Stimulated activated naive CD8-positive, alpha-beta T cell treated with anti-CD3 and anti-CD28 coated beads, Interleukin-15, amount 100 ng/mL, for 72 hours (primary cell): ENCODE data around the gene HIF1A.
A peak's percentile ranks its signal among the peaks of the same experiment; 100 is the strongest.

ENCODE experiments used
- ATAC-seq: fragments of 150-1000 bp; cut with Tn5 transposase; 2 replicates; pipeline ENCODE4 v1.10.0; 2021; ENCODE audit warnings: mild to moderate bottlenecking, moderate library complexity
- DNase-seq, 2 donors: peaks; one replicate each; pipeline ENCODE4 v3.0.0; 2021 to 2022
- H3K27ac Mint-ChIP-seq, 2 donors: one replicate each; pipeline ENCODE4 v1.8.0; 2022; ENCODE audit warnings: mild to moderate bottlenecking in 2 of 2, mixed read lengths in 2 of 2, moderate library complexity in 2 of 2
- H3K27me3 Mint-ChIP-seq: one replicate; pipeline ENCODE4 v1.8.0; 2022; ENCODE audit warnings: mixed read lengths
- H3K4me1 Mint-ChIP-seq: one replicate; pipeline ENCODE4 v1.8.0; 2022; ENCODE audit warnings: mild to moderate bottlenecking, mixed read lengths
- H3K4me3 Mint-ChIP-seq, 2 donors: one replicate each; pipeline ENCODE4 v1.8.0; 2022; ENCODE audit warnings: mild to moderate bottlenecking in 2 of 2, mixed read lengths in 2 of 2, moderate library complexity in 1 of 2
- H3K9me3 Mint-ChIP-seq, 2 donors: one replicate each; pipeline ENCODE4 v1.8.0; 2022; ENCODE audit warnings: mixed read lengths in 2 of 2

Gene HIF1A

DNA sequence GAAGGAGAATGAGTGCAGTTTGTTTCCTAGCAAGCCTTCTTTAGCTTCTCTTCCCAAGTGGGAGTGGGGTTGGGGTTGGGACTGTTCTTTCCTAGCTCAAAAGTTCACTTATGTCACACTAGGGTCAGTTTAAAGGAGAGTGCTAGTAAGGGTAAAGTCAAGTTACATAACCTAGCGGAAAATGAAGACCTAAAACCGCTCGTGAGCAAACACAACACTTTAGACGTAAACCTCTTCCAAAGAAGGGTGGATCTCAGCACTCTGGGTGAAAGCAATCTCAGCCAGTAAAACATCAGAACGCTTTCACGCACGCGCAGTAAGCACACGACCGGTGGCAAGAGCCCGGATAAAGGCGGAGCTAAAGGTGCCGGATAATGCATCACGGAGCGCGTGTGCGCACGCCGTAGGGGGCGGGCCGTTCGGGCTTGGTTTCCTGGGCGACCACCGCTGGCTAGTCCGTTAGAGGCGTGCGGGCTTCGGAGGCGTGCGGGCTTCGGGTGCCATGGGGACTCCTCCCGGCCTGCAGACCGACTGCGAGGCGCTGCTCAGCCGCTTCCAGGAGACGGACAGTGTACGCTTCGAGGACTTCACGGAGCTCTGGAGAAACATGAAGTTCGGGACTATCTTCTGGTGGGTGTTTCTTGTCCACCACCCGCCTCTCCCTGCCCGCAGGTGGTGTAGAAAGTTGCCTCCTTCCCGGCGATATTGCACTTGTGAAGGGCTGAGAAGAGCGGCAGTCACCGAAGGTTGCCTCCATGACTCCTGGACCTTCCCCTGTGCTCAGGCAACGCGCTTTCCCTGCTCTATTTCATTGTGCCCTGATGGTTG lies 66.9 kb downstream of the HIF1A start, which contains the start of gene SNAPC1:
SNAPC1 (plus strand) TSS at position 462 of the 828 bp plus-strand sequence; CDS start at position 503, 41 bp downstream.
- Mint-ChIP-seq H3K4me1 (peaks cover 49% of the 10 kb centered on the region), H3K27ac (peak within 1 kb of the TSS; percentile 95 to 97), H3K27me3 (no peaks in the 10 kb centered on the region), H3K4me3 (peak within 1 kb of the TSS; percentile 98), H3K9me3 (no peaks in the 10 kb centered on the region)
- DNase-seq (peak; percentile 95 to 97), ATAC-seq (peak; percentile 100)

DNA sequence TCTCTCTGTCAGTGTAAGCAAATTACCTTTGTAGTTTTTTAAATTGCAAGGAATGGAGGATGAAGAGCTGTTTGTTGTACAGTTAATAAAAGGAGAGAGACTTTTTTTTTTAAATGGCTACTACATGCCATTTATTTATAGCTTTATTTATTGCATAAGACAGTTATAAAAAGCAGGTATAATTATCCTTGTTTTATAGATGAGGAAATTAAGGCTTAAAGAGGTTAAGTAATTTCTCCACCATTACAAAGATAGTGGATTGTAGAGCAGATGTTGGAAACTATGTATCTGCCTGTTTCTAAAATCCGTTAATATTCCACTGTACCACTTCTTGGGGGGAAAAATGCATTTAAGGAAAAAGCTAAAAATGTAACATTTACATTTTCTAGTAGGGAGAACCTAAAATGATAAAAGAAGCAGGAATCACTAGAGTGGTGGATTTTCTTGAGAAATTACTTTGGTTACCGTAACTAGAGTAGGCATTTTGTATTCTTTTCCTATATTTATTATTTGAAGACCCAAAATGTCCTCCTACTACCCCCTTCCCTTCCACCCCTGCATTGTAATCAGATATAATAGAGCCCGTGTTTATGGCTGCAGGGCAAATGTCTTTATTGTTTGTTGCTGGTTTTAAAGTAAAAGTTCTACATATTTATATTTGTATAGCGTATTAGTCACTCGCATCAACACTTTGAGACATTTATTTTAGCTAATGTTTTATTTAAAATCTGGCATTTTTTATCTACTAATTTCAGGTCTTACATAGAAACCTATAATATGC lies 69.2 kb downstream of the HIF1A start:
- ATAC-seq (no peak), DNase-seq (no peak)
- Mint-ChIP-seq H3K4me3 (peak overlapping the region; percentile 98), H3K27me3 (no peaks in the 10 kb centered on the region), H3K4me1 (peaks cover 49% of the 10 kb centered on the region), H3K27ac (peak overlapping the region in 1 of 2 donors; percentile 46), H3K9me3 (no peaks in the 10 kb centered on the region)

DNA sequence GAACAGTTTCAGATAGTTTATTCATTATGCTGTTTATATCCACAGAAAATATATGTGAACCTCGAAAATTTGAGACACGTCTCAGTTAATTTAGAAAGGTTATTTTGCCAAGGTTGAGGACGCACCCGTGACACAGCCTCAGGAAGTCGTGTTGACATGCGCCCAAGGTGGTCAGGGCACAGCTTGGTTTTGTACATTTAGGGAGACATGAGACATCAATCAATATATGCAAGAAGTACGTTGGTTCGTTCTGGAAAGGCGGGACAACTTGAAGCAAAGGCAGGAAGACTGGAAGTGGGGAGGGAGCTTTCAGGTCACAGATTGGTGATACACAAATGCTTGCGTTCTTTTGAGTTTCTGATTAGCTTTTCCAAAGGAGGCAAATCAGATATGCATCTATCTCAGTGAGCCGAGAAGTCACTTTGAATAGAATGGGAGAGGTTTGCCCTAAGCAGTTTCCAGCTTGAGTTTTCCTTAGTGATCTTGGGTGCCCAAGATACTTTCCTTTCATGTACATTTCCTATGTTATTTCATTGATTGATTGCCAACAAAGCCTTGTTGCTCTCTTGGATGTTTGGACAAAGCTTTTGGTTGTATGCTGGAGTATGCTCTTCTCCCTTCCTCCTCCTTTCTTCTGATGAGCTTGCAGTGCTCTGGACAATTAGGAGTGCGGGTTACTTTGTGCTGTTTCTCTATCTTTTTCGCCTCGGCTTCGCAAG lies 70.1 kb downstream of the HIF1A start:
- H3K9me3 Mint-ChIP-seq: no peaks in the 10 kb centered on the region
- DNase-seq (no peak), ATAC-seq (no peak)
- peak overlapping the region in 1 of 2 donors; percentile 85 for H3K27ac Mint-ChIP-seq
- H3K4me1 Mint-ChIP-seq: peaks cover 49% of the 10 kb centered on the region
- peak overlapping the region in 1 of 2 donors; percentile 98 for H3K4me3 Mint-ChIP-seq
- H3K27me3 Mint-ChIP-seq: no peaks in the 10 kb centered on the region

DNA sequence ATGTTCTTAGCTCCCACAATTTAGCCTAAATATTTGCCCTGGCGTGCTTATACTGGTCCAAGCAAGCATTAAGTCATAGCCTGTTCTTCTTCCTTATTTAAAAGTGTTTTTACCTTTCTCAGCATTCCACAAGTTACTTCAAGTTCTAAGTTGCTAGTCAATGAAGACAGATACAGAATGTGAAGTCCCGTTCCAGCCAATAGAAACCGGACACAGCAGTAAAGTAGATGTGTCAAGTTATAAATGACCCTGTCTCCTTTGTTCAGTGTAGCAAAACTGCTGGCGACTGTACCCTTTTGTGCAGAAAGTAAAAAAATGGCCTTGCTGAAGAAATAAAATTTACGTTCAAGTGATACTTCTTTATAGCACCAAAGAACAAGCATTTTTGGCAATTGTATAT lies 70.8 kb downstream of the HIF1A start:
- Mint-ChIP-seq H3K27me3 (no peaks in the 10 kb centered on the region), H3K9me3 (no peaks in the 10 kb centered on the region), H3K4me3 (no peak overlapping the region), H3K27ac (peak overlapping the region in 1 of 2 donors; percentile 56), H3K4me1 (peaks cover 47% of the 10 kb centered on the region)
- ATAC-seq (no peak), DNase-seq (no peak)

DNA sequence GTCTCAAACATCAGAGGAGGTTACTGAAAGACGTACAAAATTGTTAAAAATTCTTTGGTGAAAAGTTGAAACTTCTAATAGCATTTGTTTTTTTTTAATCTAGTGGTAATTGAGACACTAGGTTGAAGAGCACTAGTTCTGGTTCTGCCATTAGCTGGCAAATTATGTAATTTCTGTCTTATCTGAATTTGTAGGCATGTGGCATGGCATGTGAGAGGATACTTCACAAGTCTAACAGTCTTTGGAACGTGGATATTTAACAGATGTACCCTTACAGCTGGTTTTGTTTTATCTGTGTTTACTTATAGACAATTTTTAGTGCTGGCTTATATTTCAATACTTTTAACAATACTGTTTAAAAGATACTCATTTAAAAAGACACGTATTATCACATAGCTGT lies 72.9 kb downstream of the HIF1A start:
- Mint-ChIP-seq H3K27me3 (no peaks in the 10 kb centered on the region), H3K27ac (no peak overlapping the region), H3K4me1 (peaks cover 30% of the 10 kb centered on the region), H3K9me3 (no peaks in the 10 kb centered on the region), H3K4me3 (no peak overlapping the region)
- ATAC-seq: no peak
- no peak for DNase-seq

DNA sequence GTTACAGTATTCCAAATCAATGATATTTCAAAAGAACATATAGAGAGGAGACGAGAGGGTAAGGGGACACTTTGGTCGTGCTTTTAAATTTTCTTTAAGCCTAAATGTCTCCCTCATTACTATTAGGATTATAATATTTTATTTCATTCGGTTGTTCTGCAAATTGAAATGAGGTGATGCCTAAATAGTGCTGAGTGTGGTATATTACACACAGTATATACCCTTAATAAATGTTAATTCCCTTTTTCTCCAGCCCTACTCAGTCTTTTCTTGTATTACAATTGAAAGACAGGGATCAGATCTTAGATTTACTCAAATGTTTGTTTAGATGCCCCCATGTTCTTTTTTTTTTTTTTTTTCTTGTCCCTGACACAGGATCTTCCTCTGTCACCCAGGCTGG lies 74.6 kb downstream of the HIF1A start:
- Mint-ChIP-seq H3K4me3 (no peak overlapping the region), H3K9me3 (no peaks in the 10 kb centered on the region), H3K27ac (no peak overlapping the region), H3K27me3 (no peaks in the 10 kb centered on the region), H3K4me1 (peaks cover 15% of the 10 kb centered on the region)
- DNase-seq (no peak), ATAC-seq (no peak)

DNA sequence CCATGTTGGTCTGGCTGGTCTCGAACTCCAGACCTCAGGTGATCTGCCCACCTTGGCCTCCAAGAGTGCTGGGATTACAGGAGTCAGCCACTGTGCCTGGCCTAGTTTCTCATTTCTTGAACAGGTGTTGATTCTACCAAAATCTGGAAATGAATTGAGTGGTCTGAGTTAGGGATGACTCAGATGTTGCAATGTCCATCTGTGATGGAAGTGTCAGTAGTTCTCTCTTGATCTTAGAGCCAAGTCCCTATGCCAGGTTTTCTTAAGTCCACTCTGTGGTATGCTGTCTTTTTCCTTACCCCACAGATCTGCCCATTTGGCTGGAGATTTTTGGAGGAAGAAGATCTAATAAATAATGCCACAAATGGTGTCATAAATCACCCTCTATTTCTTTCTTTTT lies 79.5 kb downstream of the HIF1A start:
- no peaks in the 10 kb centered on the region for H3K27me3 Mint-ChIP-seq
- H3K9me3 Mint-ChIP-seq: no peaks in the 10 kb centered on the region
- H3K4me1 Mint-ChIP-seq: peaks cover 15% of the 10 kb centered on the region
- H3K27ac Mint-ChIP-seq: no peak overlapping the region
- DNase-seq: no peak
- no peak overlapping the region for H3K4me3 Mint-ChIP-seq
- no peak for ATAC-seq

DNA sequence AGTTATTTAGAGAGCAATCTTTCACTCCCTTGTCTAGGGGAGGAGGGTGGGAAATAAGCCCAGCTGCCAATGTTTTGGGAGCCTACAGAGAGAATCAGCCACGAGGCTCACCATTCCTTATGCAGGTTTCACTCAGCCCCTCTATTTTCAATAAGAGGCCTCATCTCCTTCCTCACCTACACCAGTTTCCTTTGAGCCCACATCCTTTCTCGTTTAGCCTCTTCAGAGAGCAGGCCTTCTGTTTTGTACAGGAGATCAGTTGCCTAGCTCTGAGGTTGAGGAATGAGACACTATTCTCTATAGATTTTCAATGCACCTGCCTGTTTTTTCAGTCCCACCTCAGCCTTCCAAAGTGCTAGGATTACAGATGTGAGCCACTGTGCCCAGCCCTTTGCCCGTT lies 84.8 kb downstream of the HIF1A start:
- Mint-ChIP-seq H3K27me3 (no peaks in the 10 kb centered on the region), H3K4me1 (peaks cover 40% of the 10 kb centered on the region), H3K27ac (peak overlapping the region; percentile 94 to 97), H3K9me3 (no peaks in the 10 kb centered on the region), H3K4me3 (peak overlapping the region; percentile 60 to 71)
- ATAC-seq: peak; percentile 99
- peak in 1 of 2 donors; percentile 43 for DNase-seq

DNA sequence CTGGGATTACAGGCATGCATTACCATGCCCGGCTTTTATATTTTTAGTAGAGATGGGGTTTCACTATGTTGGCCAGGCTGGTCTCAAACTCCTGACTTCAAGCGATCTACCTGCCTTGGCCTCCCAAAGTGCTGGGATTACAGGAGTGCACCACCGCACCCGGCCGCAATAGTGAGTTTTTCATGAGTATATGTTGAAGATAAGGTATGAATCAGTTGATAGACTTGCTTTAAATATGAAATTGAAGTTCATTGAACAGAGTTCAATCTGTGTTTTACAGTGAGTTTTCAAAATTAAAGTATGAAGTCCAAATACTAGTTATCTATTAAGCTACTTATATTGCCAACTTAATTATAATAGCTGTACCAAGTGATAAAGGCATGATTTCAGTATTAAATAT lies 102.0 kb downstream of the HIF1A start:
- Mint-ChIP-seq H3K27me3 (no peaks in the 10 kb centered on the region), H3K4me3 (no peak overlapping the region), H3K27ac (no peak overlapping the region), H3K4me1 (no peaks in the 10 kb centered on the region), H3K9me3 (no peaks in the 10 kb centered on the region)
- no peak for DNase-seq
- no peak for ATAC-seq
